Pancreas (tissue), 10 donors: ENCODE data around the gene NAV3. TPM values are rescaled to one million over a fixed set of nuclear protein-coding genes. Genes with fewer than 3 reads are reported as not detected.
A peak's percentile ranks its signal among the peaks of the same experiment; 100 is the strongest.

Experiments
- ATAC-seq, 4 donors: fragments of 200-7000 bp; cut with Tn5 transposase; one replicate each; pipeline versions ENCODE4 v1.8.0 to v1.9.1; 2020; ENCODE audit warnings: mild to moderate bottlenecking in 4 of 4, moderate library complexity in 4 of 4
- DNase-seq, 6 donors: peaks; one replicate each; pipeline ENCODE4 v3.0.0-alpha.2; 2020
- FAIRE-seq: peaks from 2 replicates; lab custom pipeline; 2012; peaks lifted over from hg19 to GRCh38; lab: Jason Lieb, UNC
- H3K27ac ChIP-seq, 4 donors: fragments of 200-600 bp; sonication (generic); 1 replicate in 3 of 4; 2 replicates in 1 of 4; pipeline versions ENCODE4 v1.5.0 to v1.8.0; 2020
- H3K27me3 ChIP-seq, 4 donors: fragments of 200-600 bp; one replicate each; pipeline ENCODE4 v1.8.0; 2021
- H3K36me3 ChIP-seq, 3 donors: fragments of 200-600 bp; sonication (generic) in 1 of 3; one replicate each; pipeline versions ENCODE4 v1.5.0 to v1.8.0; 2020 to 2021
- H3K4me1 ChIP-seq, 3 donors: fragments of 200-600 bp; one replicate each; pipeline ENCODE4 v1.8.0; 2021
- H3K4me3 ChIP-seq, 4 donors: fragments of 200-600 bp; sonication (generic) in 2 of 4; one replicate each; pipeline versions ENCODE4 v1.5.0 to v1.8.0; 2020 to 2021
- H3K9me3 ChIP-seq, 4 donors: fragments of 200-600 bp; one replicate each; pipeline ENCODE4 v1.8.0; 2021
- CTCF ChIP-seq, 4 donors: fragments of 200-600 bp; sonication (generic) in 3 of 4; IDR thresholded peaks; one replicate each; pipeline versions ENCODE4 v1.5.0 to v1.8.0; 2021; ENCODE audit warnings: antibody characterized with exemption in 4 of 4
- WGBS, 2 donors: extraction: QIAGEN DNeasy Blood & Tissue Kit; methylation state at CpG; one replicate each; pipeline ENCODE4 v1.1.7; 2013; 5-methylcytosine and 5-hydroxymethylcytosine counted together
- intact Hi-C, 3 donors: fragments of 100-400 bp; cut with DNase I; formaldehyde crosslinking; loops; one replicate each; pipeline versions ENCODE4 v1.11.1 to v1.14.2; 2022
- polyA plus RNA-seq, 2 donors: library from polyadenylated mRNA; stranded (reverse); fragments of 200-250 nt; gene quantifications; one replicate each; pipeline ENCODE4 v1.2.3, GENCODE V29; 2013
- total RNA-seq, 6 donors: library from RNA; stranded (reverse); fragmentation: NEBNext Ultra II Directional in 4 of 6; extraction: Animal tissue kit (Norgen Biotek cat#: 25700) in 4 of 6; gene quantifications; one replicate each; pipeline versions ENCODE4 v1.2.1 to v1.2.4, GENCODE V29; 2021 to 2023
- donor health status: healthy with polysubstance abuse.
- donor health status: DM: no; HTN: no; CAD: no; lungs with moderate emphysema.
- donor health status: DM: no; HTN: no; CAD: no.
- donor health status: control.
- donor health status: control.
- donor health status: Bipolar disorder and iron deficiency.
- donor health status: DM: yes; HTN: yes; CAD: no.
- donor health status: DM: no; HTN: no; CAD: no.
- donor health status: DM: no; HTN: no; CAD: no.
- donor health status: DM: yes; HTN: yes; CAD: no.

The NAV3 gene
- total and polyA plus RNA-seq, 8 donors: 0.46 to 3.7 (median 0.68) TPM

GRCh38 chr12:78087363-78087675 lies 256.6 kb downstream of the NAV3 start:
- Histone ChIP-seq H3K36me3 (no peaks in the 10 kb centered on the region), H3K4me1 (no peaks in the 10 kb centered on the region), H3K27me3 (no peaks in the 10 kb centered on the region), H3K27ac (no peak overlapping the region), H3K4me3 (no peak overlapping the region), H3K9me3 (no peaks in the 10 kb centered on the region)
- FAIRE-seq (no peak), DNase-seq (no peak), ATAC-seq (no peak)
- no peak for TF ChIP-seq CTCF (IDR thresholded peaks at IDR 0.05)
- WGBS, 2 donors: 60 to 62% methylated on average over 1 of the region's 1 CpG
- intact Hi-C loops: no loop called here

- Histone ChIP-seq H3K27ac (no peak overlapping the region), H3K9me3 (no peaks in the 10 kb centered on the region), H3K4me1 (no peaks in the 10 kb centered on the region), H3K4me3 (peak overlapping the region in 1 of 4 donors; percentile 11), H3K36me3 (no peaks in the 10 kb centered on the region), H3K27me3 (no peaks in the 10 kb centered on the region)
- intact Hi-C loops: no loop called here
- 54 to 64% methylated on average over 3 of the region's 3 CpGs for WGBS, 2 donors
- no peak for TF ChIP-seq CTCF (IDR thresholded peaks at IDR 0.05)
- FAIRE-seq: no peak
- ATAC-seq: peak in 1 of 4 donors; percentile 61
- DNase-seq: no peak
Measured at GRCh38 chr12:78088391-78088832, 257.7 kb downstream of the NAV3 start.

GRCh38 chr12:78090266-78090665 lies 259.6 kb downstream of the NAV3 start:
- Histone ChIP-seq H3K9me3 (no peaks in the 10 kb centered on the region), H3K36me3 (no peaks in the 10 kb centered on the region), H3K4me3 (no peak overlapping the region), H3K27me3 (no peaks in the 10 kb centered on the region), H3K4me1 (no peaks in the 10 kb centered on the region), H3K27ac (no peak overlapping the region)
- intact Hi-C loops: no loop called here
- FAIRE-seq (no peak), DNase-seq (no peak), ATAC-seq (no peak)
- TF ChIP-seq CTCF (IDR thresholded peaks at IDR 0.05): no peak

- H3K4me3 ChIP-seq: no peak overlapping the region
- intact Hi-C loops: no loop called here
- no peaks in the 10 kb centered on the region for H3K36me3 ChIP-seq
- no peak for FAIRE-seq
- no peak for ATAC-seq
- 50 to 82% methylated on average over 1 of the region's 1 CpG for WGBS, 2 donors
- DNase-seq: no peak
- no peaks in the 10 kb centered on the region for H3K9me3 ChIP-seq
- no peak overlapping the region for H3K27ac ChIP-seq
- H3K27me3 ChIP-seq: no peaks in the 10 kb centered on the region
- no peak for TF ChIP-seq CTCF (IDR thresholded peaks at IDR 0.05)
- no peaks in the 10 kb centered on the region for H3K4me1 ChIP-seq
Measured at GRCh38 chr12:78095623-78096022, 264.9 kb downstream of the NAV3 start.

GRCh38 chr12:78096909-78097597 lies 266.4 kb downstream of the NAV3 start:
- intact Hi-C loops: no loop called here
- DNase-seq: no peak
- no peak overlapping the region for H3K27ac ChIP-seq
- no peaks in the 10 kb centered on the region for H3K36me3 ChIP-seq
- H3K9me3 ChIP-seq: no peaks in the 10 kb centered on the region
- TF ChIP-seq CTCF (IDR thresholded peaks at IDR 0.05): no peak
- ATAC-seq: peak in 2 of 4 donors; percentile 44 to 60
- no peak for FAIRE-seq
- H3K27me3 ChIP-seq: no peaks in the 10 kb centered on the region
- H3K4me3 ChIP-seq: no peak overlapping the region
- 42 to 54% methylated on average over 2 of the region's 2 CpGs for WGBS, 2 donors
- H3K4me1 ChIP-seq: no peaks in the 10 kb centered on the region
